Measurements from ENCODE around the gene USH1C.

The USH1C gene

GRCh38 chr11:17556999-17557398 is 12.8 kb upstream of the USH1C start:
- no peak for DNase-seq (ENCODE audit: low spot score)
- no peak for TF ChIP-seq CTCF (IDR thresholded peaks at IDR 0.05; ENCODE audit: borderline replicate concordance, control extremely low read depth, extremely low read depth, insufficient read depth, missing control alignments)
- in situ Hi-C loops (cut with MboI; ENCODE audit: low sequenced_read_pairs, unreplicated experiment), result no loop called here

GRCh38 chr11:17554487-17554886 is 10.3 kb upstream of the USH1C start:
- TF ChIP-seq CTCF (IDR thresholded peaks at IDR 0.05; ENCODE audit: borderline replicate concordance, control extremely low read depth, extremely low read depth, insufficient read depth, missing control alignments), result no peak
- no peak for DNase-seq (ENCODE audit: low spot score)
- in situ Hi-C loops (cut with MboI; ENCODE audit: low sequenced_read_pairs, unreplicated experiment), result no loop called here

GRCh38 chr11:17553249-17553546 is 9.0 kb upstream of the USH1C start:
- in situ Hi-C loops (cut with MboI; ENCODE audit: low sequenced_read_pairs, unreplicated experiment), result no loop called here
- DNase-seq (ENCODE audit: low spot score), result no peak
- TF ChIP-seq CTCF (IDR thresholded peaks at IDR 0.05; ENCODE audit: borderline replicate concordance, control extremely low read depth, extremely low read depth, insufficient read depth, missing control alignments), result no peak

- in situ Hi-C loops (cut with MboI; ENCODE audit: low sequenced_read_pairs, unreplicated experiment), result no loop called here
- TF ChIP-seq CTCF (IDR thresholded peaks at IDR 0.05; ENCODE audit: borderline replicate concordance, control extremely low read depth, extremely low read depth, insufficient read depth, missing control alignments), result no peak
- DNase-seq (ENCODE audit: low spot score), result no peak
Observed at GRCh38 chr11:17552392-17553248, 8.4 kb upstream of the USH1C start.

- no peak for TF ChIP-seq CTCF (IDR thresholded peaks at IDR 0.05; ENCODE audit: borderline replicate concordance, control extremely low read depth, extremely low read depth, insufficient read depth, missing control alignments)
- in situ Hi-C loops (cut with MboI; ENCODE audit: low sequenced_read_pairs, unreplicated experiment), result no loop called here
- no peak for DNase-seq (ENCODE audit: low spot score)
Observed at GRCh38 chr11:17552041-17552355, 7.8 kb upstream of the USH1C start.

- DNase-seq (ENCODE audit: low spot score), result no peak
- no peak for TF ChIP-seq CTCF (IDR thresholded peaks at IDR 0.05; ENCODE audit: borderline replicate concordance, control extremely low read depth, extremely low read depth, insufficient read depth, missing control alignments)
- in situ Hi-C loops (cut with MboI; ENCODE audit: low sequenced_read_pairs, unreplicated experiment), result no loop called here
Observed at GRCh38 chr11:17551347-17552040, 7.3 kb upstream of the USH1C start.
